Measurements from ENCODE around the gene C14orf93. TPM values are rescaled to one million over a fixed set of nuclear protein-coding genes. Genes with fewer than 3 reads are reported as not detected.
A peak's percentile ranks its signal among the peaks of the same experiment; 100 is the strongest.

C14orf93 gene
- total and polyA plus RNA-seq, 9 of the 15 experiments (the other 6 are each of a cell fraction or from before 2014, with no cell fraction given) = 2.2 to 22.4 (median 16.1) TPM

DNA sequence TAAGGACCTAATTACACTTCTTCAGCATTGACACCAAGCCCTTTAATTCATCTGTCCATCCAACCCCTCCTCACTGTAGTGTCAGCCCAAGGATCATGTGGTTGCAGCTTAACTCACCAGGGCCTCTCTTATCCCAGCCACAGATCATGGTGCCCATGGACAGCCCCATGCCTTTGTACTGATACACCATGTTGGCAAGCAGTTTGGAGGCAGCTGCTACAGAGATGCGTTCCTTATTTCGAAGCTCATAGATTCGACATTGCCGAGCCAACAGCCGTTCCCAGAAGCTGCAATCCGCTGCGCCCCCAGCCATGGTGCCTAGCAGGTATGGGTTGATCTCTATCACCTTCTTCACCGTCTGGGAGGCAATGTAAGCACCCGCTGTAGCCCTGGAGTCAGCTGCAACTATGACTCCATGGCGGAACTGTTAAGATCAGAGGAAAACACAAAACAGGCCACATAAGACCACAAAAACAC is 23.3 kb upstream of the C14orf93 start:
- Histone ChIP-seq H3K36me3 (ENCODE audit: control insufficient read depth, insufficient read depth, low read length) (peaks cover 48% of the 10 kb centered on the region), H2AFZ (ENCODE audit: low read depth, low read length) (no peak overlapping the region), H3K79me2 (ENCODE audit: control insufficient read depth, insufficient read depth, low read length) (peaks cover 51% of the 10 kb centered on the region), H3K9ac (ENCODE audit: insufficient read depth in 1 of 2, low read depth in 2 of 2, low read length in 2 of 2) (peak overlapping the region; percentile 70 to 98), H3K27me3 (ENCODE audit: control insufficient read depth in 2 of 2, insufficient read depth in 2 of 2, low read length in 2 of 2) (no peaks in the 10 kb centered on the region), H3K4me3 (peak overlapping the region; percentile 78), H3K4me2 (ENCODE audit: insufficient read depth, low read length) (peak overlapping the region; percentile 97), H3K27ac (ENCODE audit: extremely low read depth, low read depth, low read length) (peak overlapping the region; percentile 94), H4K20me1 (replicated peaks; ENCODE audit: control insufficient read depth, insufficient read depth, low read length) (no peaks in the 10 kb centered on the region), H3K4me1 (replicated peaks in 1 of 2; ENCODE audit: control insufficient read depth in 2 of 2, insufficient read depth in 2 of 2, low read length in 2 of 2) (peaks cover 9 to 14% of the 10 kb centered on the region in 2 experiments; a peak in 4 of 5 replicates), H3K9me1 (ENCODE audit: control insufficient read depth, insufficient read depth, low read length) (no peaks in the 10 kb centered on the region), H3K9me3 (replicated peaks; ENCODE audit: control insufficient read depth, insufficient read depth, low read depth, low read length) (no peaks in the 10 kb centered on the region)
- DNase-seq (ENCODE audit: extremely low read depth in 1 of 4, low spot score in 3 of 4) (peak in 2 of 4 experiments; percentile 40 to 42), ATAC-seq (no peak), FAIRE-seq (no peak)
- ChIA-PET CTCF (ENCODE audit: low intra/inter-chr PET ratio) (no interaction called here), POLR2A (interaction anchor here (0.7 to 3.2 kb wide), 4 partner anchors 9 to 27 kb away, joined by 3 to 11 read pairs (median 4); no protein-coding TSS in a partner anchor)
- 52% methylated on average over 10 of the region's 10 CpGs for WGBS (ENCODE audit: insufficient coverage, low coverage, missing lambda C conversion rate)
- TF ChIP-seq CBFB (CRISPR knock-in tag; IDR thresholded peaks at IDR 0.05) (no peak), HNRNPUL1 (IDR thresholded peaks at IDR 0.05; ENCODE audit: low read length) (no peak)
- no TSS peak for BruUV-seq (replicated peaks)
- in situ Hi-C loops (cut with MboI) = no loop called here
- intact Hi-C loops (cut with micrococcal nuclease) = no loop called here

DNA sequence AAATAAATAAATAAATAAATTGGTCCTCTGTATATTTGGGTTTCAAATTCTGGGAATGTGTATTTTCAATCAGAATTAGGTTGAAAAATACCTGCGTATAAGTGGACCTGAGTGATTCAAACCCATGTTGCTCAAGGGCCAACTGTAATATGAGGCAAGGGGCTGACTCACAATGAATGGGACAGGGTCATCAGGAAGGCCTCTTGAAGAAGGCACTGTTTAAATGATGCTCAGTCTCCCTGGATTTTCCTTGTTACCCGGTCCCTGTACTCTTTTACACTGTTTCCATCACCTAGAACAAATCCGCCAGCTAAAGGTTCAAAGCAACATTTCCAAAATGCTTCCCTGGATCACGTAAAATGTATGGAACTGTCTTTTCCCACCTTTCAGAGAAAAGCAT is 21.0 kb upstream of the C14orf93 start:
- POLR2A ChIA-PET = interaction anchor here (1.1 to 1.8 kb wide), 4 partner anchors 9 to 24 kb away, joined by 3 to 5 read pairs (median 4); no protein-coding TSS in a partner anchor
- in situ Hi-C loops (cut with MboI) (no loop called here), intact Hi-C loops (cut with micrococcal nuclease) (no loop called here)
- Histone ChIP-seq H3K4me2 (ENCODE audit: insufficient read depth, low read length) (no peak overlapping the region), H3K27me3 (ENCODE audit: control insufficient read depth in 2 of 2, insufficient read depth in 2 of 2, low read length in 2 of 2) (no peaks in the 10 kb centered on the region), H3K4me1 (replicated peaks in 1 of 2; ENCODE audit: control insufficient read depth in 2 of 2, insufficient read depth in 2 of 2, low read length in 2 of 2) (peaks cover 9 to 14% of the 10 kb centered on the region in 2 experiments; a peak in 4 of 5 replicates), H3K9me1 (ENCODE audit: control insufficient read depth, insufficient read depth, low read length) (no peaks in the 10 kb centered on the region), H3K4me3 (no peak overlapping the region), H3K27ac (ENCODE audit: extremely low read depth, low read depth, low read length) (no peak overlapping the region), H3K9me3 (replicated peaks; ENCODE audit: control insufficient read depth, insufficient read depth, low read depth, low read length) (no peaks in the 10 kb centered on the region), H3K79me2 (ENCODE audit: control insufficient read depth, insufficient read depth, low read length) (peaks cover 51% of the 10 kb centered on the region), H3K36me3 (ENCODE audit: control insufficient read depth, insufficient read depth, low read length) (peaks cover 63% of the 10 kb centered on the region), H3K9ac (ENCODE audit: insufficient read depth in 1 of 2, low read depth in 2 of 2, low read length in 2 of 2) (no peak overlapping the region), H4K20me1 (replicated peaks; ENCODE audit: control insufficient read depth, insufficient read depth, low read length) (no peaks in the 10 kb centered on the region), H2AFZ (ENCODE audit: low read depth, low read length) (no peak overlapping the region)
- TSS peak; percentile 19 for BruUV-seq (replicated peaks)
- 97% methylated on average over 4 of the region's 4 CpGs for WGBS (ENCODE audit: insufficient coverage, low coverage, missing lambda C conversion rate)
- no peak for ATAC-seq
- CTCF ChIA-PET (ENCODE audit: low intra/inter-chr PET ratio) = no interaction called here
- no peak for DNase-seq (ENCODE audit: extremely low read depth in 1 of 4, low spot score in 3 of 4)
- no peak for FAIRE-seq
- no peak for TF ChIP-seq HEY1 (CRISPR knock-in tag; IDR thresholded peaks at IDR 0.05; ENCODE audit: borderline replicate concordance)
- no peak for TF ChIP-seq CCAR2 (IDR thresholded peaks at IDR 0.05; ENCODE audit: low read depth, low read length)
- no peak for TF ChIP-seq CEBPB (tag; IDR thresholded peaks at IDR 0.05)
- TF ChIP-seq, protein P1, sequence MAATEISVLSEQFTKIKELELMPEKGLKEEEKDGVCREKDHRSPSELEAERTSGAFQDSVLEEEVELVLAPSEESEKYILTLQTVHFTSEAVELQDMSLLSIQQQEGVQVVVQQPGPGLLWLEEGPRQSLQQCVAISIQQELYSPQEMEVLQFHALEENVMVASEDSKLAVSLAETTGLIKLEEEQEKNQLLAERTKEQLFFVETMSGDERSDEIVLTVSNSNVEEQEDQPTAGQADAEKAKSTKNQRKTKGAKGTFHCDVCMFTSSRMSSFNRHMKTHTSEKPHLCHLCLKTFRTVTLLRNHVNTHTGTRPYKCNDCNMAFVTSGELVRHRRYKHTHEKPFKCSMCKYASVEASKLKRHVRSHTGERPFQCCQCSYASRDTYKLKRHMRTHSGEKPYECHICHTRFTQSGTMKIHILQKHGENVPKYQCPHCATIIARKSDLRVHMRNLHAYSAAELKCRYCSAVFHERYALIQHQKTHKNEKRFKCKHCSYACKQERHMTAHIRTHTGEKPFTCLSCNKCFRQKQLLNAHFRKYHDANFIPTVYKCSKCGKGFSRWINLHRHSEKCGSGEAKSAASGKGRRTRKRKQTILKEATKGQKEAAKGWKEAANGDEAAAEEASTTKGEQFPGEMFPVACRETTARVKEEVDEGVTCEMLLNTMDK (IDR thresholded peaks at IDR 0.05; ENCODE audit: borderline replicate concordance, insufficient read depth, low read depth, low read length, poor library complexity, severe bottlenecking) = no peak
